ENCODE results near the gene MAPK1.
"Not testable (repeated sequence)": the region's sequence is repeated elsewhere in the genome, so short reads cannot be mapped to it uniquely, and the experiment has no call there.

The MAPK1 gene

DNA sequence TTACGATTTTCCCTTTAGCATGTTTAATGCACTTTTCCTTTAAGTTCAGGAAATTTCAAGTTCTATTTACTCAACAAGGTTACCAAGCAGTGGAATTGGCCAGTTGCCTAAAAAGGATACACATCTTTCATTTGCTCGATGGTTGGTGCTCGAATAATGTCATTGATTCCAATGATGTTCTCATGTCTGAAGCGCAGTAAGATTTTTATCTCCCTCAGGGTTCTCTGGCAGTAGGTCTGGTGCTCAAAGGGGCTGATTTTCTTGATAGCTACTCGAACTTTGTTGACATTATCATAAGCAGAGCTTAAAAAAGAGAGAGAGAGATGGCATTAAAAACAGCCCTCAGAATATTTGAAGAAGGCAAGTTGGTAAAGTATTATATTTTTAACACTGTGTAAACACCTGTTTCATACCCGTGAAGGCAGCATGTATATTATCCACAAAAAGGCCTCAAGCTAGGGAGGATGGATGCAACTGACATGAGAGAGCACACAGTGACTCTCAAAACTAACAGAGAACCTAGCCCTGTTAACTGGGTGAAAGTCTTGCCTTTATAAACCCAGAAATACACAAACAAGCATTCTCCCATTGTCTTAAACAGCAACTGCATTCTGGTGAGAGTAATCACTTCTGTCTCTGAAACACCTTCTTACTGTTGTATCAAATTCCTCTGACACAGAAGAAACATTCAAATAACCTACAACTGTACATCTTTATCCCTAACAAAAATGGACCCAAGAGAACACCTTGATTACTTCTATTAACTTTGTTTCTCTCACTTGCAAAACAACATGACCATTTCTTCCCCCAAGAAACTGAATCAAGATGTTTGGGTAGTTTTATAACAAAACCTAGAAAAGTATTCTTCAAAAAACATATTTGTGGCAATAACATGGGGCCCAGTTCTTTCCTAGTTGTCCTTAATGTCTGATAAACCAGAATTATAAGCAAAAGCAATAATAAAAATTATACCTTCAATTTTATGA, 59.6 kb downstream of the MAPK1 start:
- FAIRE-seq (no peak), DNase-seq (ENCODE audit: insufficient read length, low spot score) (no peak)
- no peak for TF ChIP-seq POLR2A (IDR thresholded peaks at IDR 0.05; ENCODE audit: low read depth, low read length)

GRCh38 chr22:21805325-21805724, 62.1 kb downstream of the MAPK1 start:
- DNase-seq (ENCODE audit: insufficient read length, low spot score); FAIRE-seq: not testable (repeated sequence)

DNA sequence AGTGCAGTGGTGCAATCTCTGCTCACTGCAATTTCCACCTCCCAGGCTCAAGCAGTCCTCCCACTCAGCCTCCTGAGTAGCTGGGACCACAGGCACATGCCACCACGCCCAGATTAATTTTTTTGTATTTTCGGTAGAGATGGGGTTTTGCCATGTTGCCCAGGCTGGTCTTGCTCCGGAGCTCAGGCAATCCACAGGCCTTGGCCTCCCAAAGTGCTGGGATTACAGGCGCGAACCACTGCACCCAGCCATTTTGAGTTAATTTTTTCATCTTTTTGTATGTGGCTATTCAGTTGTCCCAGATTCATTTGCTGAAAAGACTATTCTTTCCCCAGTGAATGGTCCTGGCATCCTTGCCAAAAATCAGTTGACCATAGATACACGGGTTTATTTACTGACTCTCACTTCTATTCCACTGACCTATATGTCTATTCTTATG, 63.6 kb downstream of the MAPK1 start:
- no peak for TF ChIP-seq POLR2A (IDR thresholded peaks at IDR 0.05; ENCODE audit: low read depth, low read length)
- DNase-seq (ENCODE audit: insufficient read length, low spot score) (no peak), FAIRE-seq (no peak)

DNA sequence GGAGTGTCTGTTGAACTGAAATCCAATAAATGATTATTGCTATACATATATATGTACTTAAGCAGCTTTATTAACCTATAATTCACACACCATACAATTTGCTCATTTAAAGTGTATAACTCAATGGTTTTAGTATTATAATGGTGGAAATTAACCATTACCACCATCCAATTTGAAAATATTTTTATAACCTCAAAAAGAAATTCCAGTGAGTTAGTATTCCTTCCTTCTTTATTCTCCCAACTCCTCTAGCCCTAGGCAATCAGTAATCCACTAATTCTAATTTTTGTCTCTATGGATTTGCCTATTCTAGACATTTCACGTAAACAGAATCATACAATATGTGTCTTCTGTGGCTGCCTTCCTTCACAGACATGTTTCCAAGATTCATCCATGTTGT, 64.8 kb downstream of the MAPK1 start:
- DNase-seq (ENCODE audit: insufficient read length, low spot score): no peak
- no peak for FAIRE-seq
- TF ChIP-seq POLR2A (IDR thresholded peaks at IDR 0.05; ENCODE audit: low read depth, low read length): no peak

DNA sequence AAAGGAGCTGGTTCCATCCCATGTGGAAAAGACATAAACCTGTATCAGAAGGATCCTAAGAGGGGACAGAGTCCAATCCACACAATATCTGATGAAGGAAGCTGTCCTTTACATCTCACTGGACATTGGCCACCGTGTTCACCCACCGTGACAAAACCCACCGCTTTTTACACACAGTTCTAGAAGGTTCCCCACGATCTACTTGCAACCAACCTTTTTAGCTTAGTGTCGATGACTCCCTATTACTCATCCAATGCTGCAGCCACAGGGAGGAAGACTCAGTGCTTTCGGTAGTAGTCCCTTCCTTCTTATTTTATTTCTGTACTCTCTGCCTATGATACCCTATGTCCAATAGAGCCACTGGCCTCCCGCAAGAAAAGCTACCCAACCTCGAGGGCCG, 65.4 kb downstream of the MAPK1 start:
- FAIRE-seq (no peak), DNase-seq (ENCODE audit: insufficient read length, low spot score) (no peak)
- no peak for TF ChIP-seq POLR2A (IDR thresholded peaks at IDR 0.05; ENCODE audit: low read depth, low read length)

DNA sequence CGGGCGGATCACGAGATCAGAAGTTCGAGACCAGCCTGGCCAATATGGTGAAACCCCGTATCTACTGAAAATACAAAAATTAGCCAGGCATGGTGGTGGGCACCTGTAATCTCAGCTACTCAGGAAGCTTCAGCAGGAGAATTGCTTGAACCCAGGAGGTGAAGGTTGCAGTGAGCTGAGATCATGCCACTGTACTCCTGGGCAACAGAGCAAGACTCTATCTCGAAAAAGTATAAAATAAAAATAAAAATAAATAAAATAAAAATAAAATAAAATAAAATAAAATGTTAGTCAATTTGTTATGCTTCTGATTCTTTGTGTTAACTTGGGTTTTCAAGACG, 66.2 kb downstream of the MAPK1 start:
- FAIRE-seq; DNase-seq (ENCODE audit: insufficient read length, low spot score): not testable (repeated sequence)

DNA sequence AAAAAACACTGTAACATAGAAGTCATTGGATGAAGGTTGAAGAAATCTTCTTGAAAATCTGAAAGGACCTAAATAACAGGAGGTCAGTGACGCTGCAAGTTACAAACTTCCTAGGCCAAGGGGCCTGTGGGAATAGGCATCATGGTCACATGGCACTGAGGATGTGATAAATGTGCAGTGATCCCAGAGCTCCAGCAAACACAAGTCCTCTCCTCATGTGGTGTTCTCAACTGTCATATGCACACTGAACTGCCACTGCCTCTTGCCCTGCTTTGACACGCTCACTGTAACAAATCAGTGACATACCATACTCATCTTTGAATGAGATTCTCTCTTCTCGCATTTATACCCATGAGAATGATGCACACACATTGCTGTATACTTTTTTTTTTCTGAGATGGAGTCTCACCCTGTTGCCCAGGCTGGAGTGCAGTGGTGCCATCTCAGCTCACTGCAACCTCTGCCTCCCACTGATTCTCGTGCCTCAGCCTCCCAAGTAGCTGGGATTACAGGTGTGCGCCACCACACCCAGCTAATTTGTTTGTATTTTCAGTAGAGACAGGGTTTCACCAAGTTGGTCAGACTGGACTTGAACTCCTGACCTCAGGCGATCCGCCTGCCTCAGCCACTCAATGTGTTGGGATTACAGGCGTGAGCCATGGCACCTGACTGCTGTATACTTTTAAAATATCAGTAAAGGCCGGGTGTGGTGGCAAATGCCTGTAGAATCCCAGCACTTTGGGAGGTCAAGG, 66.7 kb downstream of the MAPK1 start:
- DNase-seq (ENCODE audit: insufficient read length, low spot score) (no peak), FAIRE-seq (no peak)
- TF ChIP-seq POLR2A (IDR thresholded peaks at IDR 0.05; ENCODE audit: low read depth, low read length): no peak

DNA sequence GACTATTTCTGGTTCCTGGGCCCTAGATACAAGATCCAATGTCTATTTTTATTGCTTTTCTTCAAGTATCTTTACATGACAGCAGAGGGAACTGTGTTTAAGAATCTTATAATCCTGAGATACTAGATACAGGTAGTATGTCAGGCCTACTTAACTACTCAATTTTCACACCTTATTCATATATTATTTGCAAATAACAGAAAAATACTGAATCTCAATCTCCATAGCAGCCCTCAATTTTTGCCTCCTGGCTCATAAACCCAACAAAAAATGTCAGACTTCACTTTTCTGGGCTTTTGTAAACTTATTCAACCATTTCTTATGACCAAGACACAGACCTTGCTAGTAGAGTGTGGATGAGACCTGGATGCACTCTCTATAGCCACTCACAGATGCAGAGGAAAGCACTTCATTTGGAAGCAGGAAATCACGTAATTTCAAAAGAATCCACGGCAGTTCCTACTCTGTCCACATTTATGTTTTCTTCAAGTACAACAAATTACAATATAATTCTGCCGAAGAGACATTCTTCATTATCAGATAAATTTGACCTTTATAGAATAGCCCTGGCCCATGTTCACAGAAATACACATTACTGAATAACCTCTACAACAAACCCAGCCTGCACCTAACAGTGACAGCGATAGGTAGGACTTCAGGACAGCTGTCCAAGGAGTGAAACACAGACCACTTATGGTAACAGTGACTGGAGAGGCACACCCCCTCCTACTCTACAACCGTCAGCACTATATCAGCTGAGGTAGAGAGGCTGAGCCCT, 69.8 kb downstream of the MAPK1 start:
- no peak for TF ChIP-seq POLR2A (IDR thresholded peaks at IDR 0.05; ENCODE audit: low read depth, low read length)
- DNase-seq (ENCODE audit: insufficient read length, low spot score) (no peak), FAIRE-seq (no peak)

DNA sequence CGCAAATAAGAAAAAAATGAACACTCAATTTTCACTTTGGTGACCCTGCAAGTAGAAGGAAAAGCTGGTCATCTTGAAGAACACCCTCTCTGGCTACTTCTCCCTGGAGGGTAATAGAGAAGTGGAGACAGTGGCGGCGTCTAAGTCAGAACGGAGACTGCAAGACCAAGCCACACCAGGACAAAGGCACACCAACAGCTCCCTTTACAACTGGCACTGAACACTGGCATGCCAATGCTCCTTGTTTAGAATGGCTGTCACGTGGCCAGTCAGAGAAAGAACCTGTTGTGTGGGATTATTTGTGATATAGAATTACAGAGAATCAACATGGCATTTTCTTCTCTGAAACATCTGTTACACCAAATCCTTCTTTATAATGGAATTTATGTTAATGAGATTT, 70.6 kb downstream of the MAPK1 start:
- FAIRE-seq: no peak
- TF ChIP-seq POLR2A (IDR thresholded peaks at IDR 0.05; ENCODE audit: low read depth, low read length): no peak
- DNase-seq (ENCODE audit: insufficient read length, low spot score): no peak

DNA sequence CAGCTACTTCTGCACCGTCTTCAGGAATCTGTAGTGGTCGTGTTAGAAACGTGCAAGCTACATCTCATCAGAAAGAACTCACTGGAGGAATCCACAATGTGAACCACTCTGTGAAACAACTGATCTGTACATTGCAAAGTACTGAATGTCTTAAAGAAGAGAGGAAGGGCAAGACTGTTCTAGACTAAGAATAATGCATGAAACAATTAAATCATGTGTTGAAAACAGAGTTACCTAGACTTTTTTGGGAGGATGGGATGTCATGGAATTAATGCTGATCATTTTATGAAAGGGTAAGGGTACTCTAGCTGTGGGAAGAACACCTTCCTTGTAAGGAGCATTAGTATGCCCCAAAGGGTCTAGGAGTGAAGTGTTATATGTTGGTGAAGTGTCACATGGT, 71.2 kb downstream of the MAPK1 start:
- no peak for TF ChIP-seq POLR2A (IDR thresholded peaks at IDR 0.05; ENCODE audit: low read depth, low read length)
- no peak for FAIRE-seq
- DNase-seq (ENCODE audit: insufficient read length, low spot score): no peak

DNA sequence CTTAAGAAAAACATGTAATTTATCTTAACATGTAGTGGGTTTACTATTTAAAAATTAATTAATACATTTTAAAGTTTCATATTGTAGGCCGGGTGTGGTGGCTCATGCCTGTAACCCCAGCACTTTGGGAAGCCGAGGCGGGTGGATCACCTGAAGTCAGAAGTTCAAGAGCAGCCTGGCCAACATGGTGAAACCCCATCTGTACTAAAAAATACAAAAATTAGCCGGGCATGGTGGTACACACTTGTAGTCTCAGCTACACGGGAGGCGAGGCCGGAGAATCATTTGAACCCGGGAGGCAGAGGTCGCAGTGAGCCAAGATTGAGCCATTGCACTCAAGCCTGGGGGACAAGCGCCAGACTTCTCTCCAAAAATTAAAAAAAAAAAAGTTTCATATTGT, 73.7 kb downstream of the MAPK1 start:
- FAIRE-seq; DNase-seq (ENCODE audit: insufficient read length, low spot score): not testable (repeated sequence)

GRCh38 chr22:21791635-21792625, 75.5 kb downstream of the MAPK1 start:
- no peak for TF ChIP-seq POLR2A (IDR thresholded peaks at IDR 0.05; ENCODE audit: low read depth, low read length)
- FAIRE-seq: no peak
- no peak for DNase-seq (ENCODE audit: insufficient read length, low spot score)

DNA sequence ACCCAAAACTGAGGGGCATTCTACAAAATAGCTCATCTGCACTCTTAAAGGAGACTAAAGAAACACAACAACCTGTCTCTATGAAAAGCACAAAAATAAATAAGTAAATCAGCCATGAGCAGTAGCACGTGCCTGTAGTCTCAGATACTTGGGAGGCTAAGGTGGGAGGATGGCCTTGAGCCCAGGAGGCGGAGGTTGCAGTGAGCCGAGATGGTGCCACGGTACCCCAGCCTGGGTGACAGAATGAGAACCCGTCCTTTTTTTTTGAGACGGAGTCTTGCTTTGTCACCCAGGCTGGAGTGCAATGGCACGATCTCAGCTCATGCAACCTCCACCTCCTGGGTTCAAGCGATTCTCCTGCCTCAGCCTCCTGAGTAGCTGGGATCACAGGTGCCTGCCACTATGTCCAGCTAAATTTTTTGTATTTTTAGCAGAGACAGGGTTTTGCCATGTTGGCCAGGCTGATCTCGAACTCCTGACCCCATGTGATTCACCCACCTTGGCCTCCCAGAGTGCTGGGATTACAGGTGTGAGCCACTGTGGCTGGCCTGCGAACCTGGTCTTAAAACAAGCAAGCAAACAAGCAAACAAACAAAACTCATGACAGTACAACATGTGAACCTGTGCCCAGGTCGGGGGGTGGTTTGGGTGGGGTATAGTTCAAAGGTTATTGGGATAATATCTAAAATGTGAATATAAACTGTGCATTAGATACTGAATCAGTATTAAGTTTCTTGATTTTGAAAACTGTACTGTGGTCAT, 76.4 kb downstream of the MAPK1 start:
- FAIRE-seq; DNase-seq (ENCODE audit: insufficient read length, low spot score): not testable (repeated sequence)

All from H54 (cell line).